IMR-90 (cell line): ENCODE data around the gene GRM2. TPM values are rescaled to one million over a fixed set of nuclear protein-coding genes. Genes with fewer than 3 reads are reported as not detected.

ENCODE experiments used
- ATAC-seq: fragments of 200-7000 bp; cut with Tn5 transposase; 2 replicates; pipeline ENCODE4 v1.9.1; 2020; ENCODE audit warnings: low read depth, mild to moderate bottlenecking, moderate library complexity
- BruUV-seq: library from RNA; stranded (reverse); fragments of 400-500 nt; replicated peaks from 2 replicates; lab custom pipeline; 2021; lab: Mats Ljungman, UMichigan
- CTCF ChIA-PET: fragments of 300-600 bp; formaldehyde crosslinking; extraction: SDS; loops from one replicate; lab custom pipeline; 2021; ENCODE audit warnings: antibody characterized with exemption; lab: Yijun Ruan, JAX
- POLR2A ChIA-PET: fragments of 300-600 bp; sonication (Branson Sonifier 250); formaldehyde crosslinking; loops from one replicate; lab custom pipeline; 2022; ENCODE audit warnings: antibody characterized with exemption; ENCODE audit not compliant: unreplicated experiment; lab: Charles Lee
- DNase-seq: peaks from one replicate; pipeline ENCODE4 v3.0.0; 2013
- H2AFZ ChIP-seq: replicated peaks from 2 replicates; pipeline ENCODE3; 2013; ENCODE audit warnings: low read length, mild to moderate bottlenecking; ENCODE audit not compliant: poor library complexity
- H2AK5ac ChIP-seq: 2 replicates; pipeline ENCODE4 v1.6.1; 2013; ENCODE audit warnings: low read depth, low read length, inconsistent platforms
- H2AK9ac ChIP-seq: replicated peaks from 2 replicates; pipeline ENCODE3; 2013; ENCODE audit warnings: mild to moderate bottlenecking, low read depth, low read length, moderate library complexity; ENCODE audit not compliant: poor library complexity
- H2BK120ac ChIP-seq: 2 replicates; pipeline ENCODE4 v1.6.1; 2013; ENCODE audit warnings: low read depth, low read length, inconsistent platforms
- H2BK15ac ChIP-seq: 3 replicates; pipeline ENCODE4 v1.6.1; 2013; ENCODE audit warnings: low read depth, low read length, inconsistent platforms
- H2BK20ac ChIP-seq: 2 replicates; pipeline ENCODE4 v1.6.1; 2013; ENCODE audit warnings: low read depth, mild to moderate bottlenecking, inconsistent platforms, low read length, moderate library complexity
- H2BK5ac ChIP-seq: 2 replicates; pipeline ENCODE4 v1.6.1; 2013; ENCODE audit warnings: mild to moderate bottlenecking, low read depth, low read length, inconsistent platforms; ENCODE audit not compliant: poor library complexity, severe bottlenecking
- H3K14ac ChIP-seq: replicated peaks from 2 replicates; pipeline ENCODE4 v1.6.1; 2013; ENCODE audit warnings: low read depth, low read length, inconsistent platforms
- H3K18ac ChIP-seq: 2 replicates; pipeline ENCODE4 v1.6.1; 2013; ENCODE audit warnings: low read depth, low read length, control low read depth
- H3K23ac ChIP-seq: 2 replicates; pipeline ENCODE4 v1.6.1; 2013; ENCODE audit warnings: low read depth, low read length, inconsistent platforms
- H3K27ac ChIP-seq: 2 replicates; pipeline ENCODE4 v1.5.1; 2013; ENCODE audit warnings: mild to moderate bottlenecking, control low read depth, low read length; ENCODE audit not compliant: insufficient read depth
- H3K27me3 ChIP-seq: 2 replicates; pipeline ENCODE4 v1.6.1; 2013; ENCODE audit warnings: low read length; ENCODE audit not compliant: control insufficient read depth, insufficient read depth
- H3K36me3 ChIP-seq: 2 replicates; pipeline ENCODE4 v1.6.1; 2013; ENCODE audit warnings: low read length, mixed read lengths; ENCODE audit not compliant: control insufficient read depth, insufficient read depth
- H3K4ac ChIP-seq: 2 replicates; pipeline ENCODE4 v1.6.1; 2013; ENCODE audit warnings: low read depth, low read length, inconsistent platforms
- H3K4me1 ChIP-seq: 2 replicates; pipeline ENCODE4 v1.6.1; 2013; ENCODE audit warnings: low read length, mixed read lengths; ENCODE audit not compliant: control insufficient read depth, insufficient read depth
- H3K4me2 ChIP-seq: 2 replicates; pipeline ENCODE4 v1.6.1; 2013; ENCODE audit warnings: low read depth, mild to moderate bottlenecking, control low read depth, low read length, moderate library complexity
- H3K4me3 ChIP-seq: 2 replicates; pipeline ENCODE4 v1.5.1; 2013; ENCODE audit warnings: low read depth, mild to moderate bottlenecking, control low read depth, low read length, moderate library complexity; ENCODE audit not compliant: insufficient read depth
- H3K56ac ChIP-seq: 2 replicates; pipeline ENCODE4 v1.6.1; 2013; ENCODE audit warnings: low read length, inconsistent platforms; ENCODE audit not compliant: insufficient read depth; ENCODE audit errors: extremely low read depth
- H3K79me1 ChIP-seq, 2 experiments: 2 replicates each; pipeline ENCODE4 v1.6.1; 2013; ENCODE audit warnings: low read length in 2 of 2, inconsistent platforms in 1 of 2, low read depth in 1 of 2
- H3K9ac ChIP-seq: 2 replicates; pipeline ENCODE4 v1.6.1; 2013; ENCODE audit warnings: low read depth, low read length, control low read depth
- H3K9me1 ChIP-seq: 2 replicates; pipeline ENCODE4 v1.6.1; 2013; ENCODE audit warnings: low read length, inconsistent platforms; ENCODE audit not compliant: insufficient read depth
- H3K9me3 ChIP-seq: 2 replicates; pipeline ENCODE4 v1.6.1; 2013; ENCODE audit warnings: low read length; ENCODE audit not compliant: control insufficient read depth, insufficient read depth
- H4K20me1 ChIP-seq: 2 replicates; pipeline ENCODE4 v1.6.1; 2013; ENCODE audit warnings: low read length, inconsistent platforms; ENCODE audit not compliant: insufficient read depth
- H4K5ac ChIP-seq: 2 replicates; pipeline ENCODE4 v1.6.1; 2013; ENCODE audit warnings: mild to moderate bottlenecking, low read depth, low read length, control low read depth
- H4K8ac ChIP-seq, 2 experiments: 2 replicates each; pipeline ENCODE4 v1.6.1; 2013; ENCODE audit warnings: low read depth in 2 of 2, low read length in 2 of 2, control low read depth in 1 of 2, inconsistent platforms in 1 of 2
- H4K91ac ChIP-seq: 2 replicates; pipeline ENCODE4 v1.6.1; 2013; ENCODE audit warnings: low read depth, low read length, inconsistent platforms; ENCODE audit not compliant: insufficient read depth
- BHLHE40 ChIP-seq: fragments of 150-350 bp; IDR thresholded peaks from 2 replicates; pipeline ENCODE4 v1.6.1; 2016; ENCODE audit warnings: mild to moderate bottlenecking, low read depth, low read length
- CEBPB ChIP-seq: IDR thresholded peaks from 2 replicates; pipeline ENCODE4 v1.6.1; 2012; ENCODE audit warnings: low read depth, low read length, improper control_type of control experiment
- CHD1 ChIP-seq: IDR thresholded peaks from 2 replicates; pipeline ENCODE4 v1.6.1; 2012; ENCODE audit warnings: low read depth, low read length, improper control_type of control experiment
- CTCF ChIP-seq: conservative IDR thresholded peaks from 2 replicates; pipeline ENCODE4 v1.5.1; 2012; ENCODE audit warnings: mild to moderate bottlenecking, low read depth, low read length, improper control_type of control experiment
- ELK1 ChIP-seq: fragments of 150-350 bp; IDR thresholded peaks from 2 replicates; pipeline ENCODE4 v1.6.1; 2016; ENCODE audit warnings: low read depth, mild to moderate bottlenecking, low read length, moderate library complexity, borderline replicate concordance
- FOS ChIP-seq: fragments of 150-350 bp; IDR thresholded peaks from 2 replicates; pipeline ENCODE4 v1.6.1; 2016; ENCODE audit warnings: low read depth, low read length
- MAFK ChIP-seq: IDR thresholded peaks from 2 replicates; pipeline ENCODE4 v1.6.1; 2012; ENCODE audit warnings: low read depth, low read length, improper control_type of control experiment
- MAZ ChIP-seq: IDR thresholded peaks from 2 replicates; pipeline ENCODE4 v1.6.1; 2012; ENCODE audit warnings: low read depth, mild to moderate bottlenecking, low read length, improper control_type of control experiment, moderate library complexity, borderline replicate concordance
- MXI1 ChIP-seq: IDR thresholded peaks from 2 replicates; pipeline ENCODE4 v1.6.1; 2012; ENCODE audit warnings: low read depth, mild to moderate bottlenecking, low read length, moderate library complexity, borderline replicate concordance
- NFE2L2 ChIP-seq: fragments of 150-350 bp; IDR thresholded peaks from 2 replicates; pipeline ENCODE4 v1.6.1; 2016; ENCODE audit warnings: low read depth, mild to moderate bottlenecking, low read length
- POLR2A ChIP-seq: IDR thresholded peaks from 2 replicates; pipeline ENCODE4 v1.6.1; 2012; ENCODE audit warnings: mild to moderate bottlenecking, low read depth, low read length
- RAD21 ChIP-seq: IDR thresholded peaks from 2 replicates; pipeline ENCODE4 v1.6.1; 2012; ENCODE audit warnings: low read length, improper control_type of control experiment
- RCOR1 ChIP-seq: IDR thresholded peaks from 2 replicates; pipeline ENCODE4 v1.6.1; 2012; ENCODE audit warnings: mild to moderate bottlenecking, low read length, improper control_type of control experiment; ENCODE audit not compliant: insufficient replicate concordance
- RFX5 ChIP-seq: IDR thresholded peaks from 2 replicates; pipeline ENCODE4 v1.8.0; 2012; ENCODE audit warnings: low read depth, mild to moderate bottlenecking, low read length, moderate library complexity
- SMC3 ChIP-seq: fragments of 150-350 bp; IDR thresholded peaks from 2 replicates; pipeline ENCODE4 v1.6.1; 2016; ENCODE audit warnings: low read depth, mild to moderate bottlenecking, antibody characterized with exemption, low read length, moderate library complexity
- USF2 ChIP-seq: fragments of 150-350 bp; IDR thresholded peaks from 2 replicates; pipeline ENCODE4 v1.6.1; 2017; ENCODE audit warnings: mild to moderate bottlenecking, antibody characterized with exemption, low read length, low read depth
- WGBS, 2 experiments: methylation state at CpG; one replicate each; pipeline versions ENCODE4 v1.1.5 to v1.1.7; 2013; ENCODE audit warnings: missing lambda C conversion rate in 2 of 2; ENCODE audit not compliant: insufficient read length in 1 of 2; ENCODE audit errors: extremely low coverage in 2 of 2; 5-methylcytosine and 5-hydroxymethylcytosine counted together
- dilution Hi-C: fragments of 300-500 bp; cut with HindIII; formaldehyde crosslinking; loops from one replicate; pipeline ENCODE4 v1.14.3; 2018; ENCODE audit warnings: low sequenced_read_pairs; ENCODE audit not compliant: unreplicated experiment
- in situ Hi-C: fragments of 300-500 bp; cut with MboI; formaldehyde crosslinking; loops from 3 replicates; pipeline ENCODE4 v1.14.3; 2019; ENCODE audit warnings: low sequenced_read_pairs, inconsistent platforms, mixed read lengths
- intact Hi-C: fragments of 100-400 bp; cut with micrococcal nuclease; formaldehyde crosslinking; loops from 2 replicates; pipeline ENCODE4 v1.10.0; 2022
- polyA plus RNA-seq, 3 experiments: library from polyadenylated mRNA; depleted of rRNA; stranded (reverse); fragments of >200 nt; gene quantifications; 2 replicates each; pipeline ENCODE4 v1.2.3, GENCODE V29; 2012; ENCODE audit warnings: low replicate concordance in 1 of 3
- total RNA-seq: library from RNA; depleted of rRNA; stranded (reverse); fragments of >200 nt; gene quantifications from 2 replicates; pipeline ENCODE4 v1.2.3, GENCODE V29; 2012

The GRM2 gene
- total and polyA plus RNA-seq, 2 of the 4 experiments (the other 2 are of a cell fraction) = under 0.01 to 0.14 TPM

- H2BK20ac ChIP-seq = no peak overlapping the region
- POLR2A ChIA-PET = no interaction called here
Observed at GRCh38 chr3:51717446-51717845, 10.6 kb downstream of the GRM2 start.

More at GRCh38 chr3:51717446-51717845, 10.6 kb downstream of the GRM2 start:
- CTCF ChIA-PET = no interaction called here
- DNase-seq (no peak), ATAC-seq (no peak)
- no peak overlapping the region for H2AFZ ChIP-seq
- H3K79me1 ChIP-seq = no peaks in the 10 kb centered on the region
- BruUV-seq = no TSS peak
- no peak overlapping the region for H3K4me3 ChIP-seq
- H4K8ac ChIP-seq = no peak overlapping the region
- 60% methylated on average over 1 of the region's 10 CpGs; no CpG with 5 or more reads in 1 of the 2 experiments for WGBS, 2 experiments
- no peak for TF ChIP-seq BHLHE40
- no peak for TF ChIP-seq SMC3
- TF ChIP-seq NFE2L2 = no peak
- no peak for TF ChIP-seq RAD21
- TF ChIP-seq CHD1 = no peak
- TF ChIP-seq USF2 = no peak
- no peak for TF ChIP-seq RCOR1
- TF ChIP-seq MAZ = no peak
- TF ChIP-seq ELK1 = no peak
- TF ChIP-seq CEBPB = no peak
- TF ChIP-seq MAFK = no peak
- TF ChIP-seq CTCF = no peak
- TF ChIP-seq FOS = no peak
- no peak for TF ChIP-seq POLR2A
- no peak for TF ChIP-seq RFX5
- no peak for TF ChIP-seq MXI1
- H2BK120ac ChIP-seq = no peak overlapping the region
- H3K4ac ChIP-seq = no peak overlapping the region
- H3K27me3 ChIP-seq = peaks cover 2% of the 10 kb centered on the region; the same call in 1 of the 2 replicates
- H3K9me3 ChIP-seq = no peaks in the 10 kb centered on the region
- no peak overlapping the region for H3K4me2 ChIP-seq
- no peak overlapping the region for H3K14ac ChIP-seq
- no peak overlapping the region for H3K56ac ChIP-seq
- no peak overlapping the region for H4K5ac ChIP-seq
- H2AK5ac ChIP-seq = no peak overlapping the region
- no peak overlapping the region for H2BK5ac ChIP-seq
- no peaks in the 10 kb centered on the region for H4K20me1 ChIP-seq
- no peak overlapping the region for H2AK9ac ChIP-seq
- no peak overlapping the region for H3K23ac ChIP-seq
- no peak overlapping the region for H3K27ac ChIP-seq
- no peak overlapping the region for H4K91ac ChIP-seq
- H3K9ac ChIP-seq = no peak overlapping the region
- no peak overlapping the region for H2BK15ac ChIP-seq
- H3K36me3 ChIP-seq = no peaks in the 10 kb centered on the region
- H3K18ac ChIP-seq = no peak overlapping the region
- intact Hi-C loops (no loop called here), in situ Hi-C loops (no loop called here), dilution Hi-C loops (no loop called here)
- H3K4me1 ChIP-seq = no peaks in the 10 kb centered on the region
- no peaks in the 10 kb centered on the region; the same call in 1 of the 2 replicates for H3K9me1 ChIP-seq
